MV-4-11 (cell line): ENCODE data around the gene MIA2.
"Not testable (repeated sequence)": the region's sequence is repeated elsewhere in the genome, so short reads cannot be mapped to it uniquely, and the experiment has no call there.

Experiments used
- DNase-seq: peaks from one replicate; lab custom pipeline; 2025; lab: John Stamatoyannopoulos, UW

MIA2 gene

GRCh38 chr14:39231751-39232553 lies 1.8 kb upstream of the MIA2 start:
- peak; percentile 72 for DNase-seq

- peak; percentile 74 for DNase-seq
These were observed 930 bp upstream of the MIA2 start for GRCh38 chr14:39232554-39233415.

GRCh38 chr14:39234986-39235385 lies 1.3 kb downstream of the MIA2 start:
- DNase-seq, result not testable (repeated sequence)

- not testable (repeated sequence) for DNase-seq
These were observed 1.8 kb downstream of the MIA2 start for GRCh38 chr14:39235466-39235865.

GRCh38 chr14:39240769-39241168 lies 7.1 kb downstream of the MIA2 start:
- DNase-seq, result no peak

GRCh38 chr14:39241637-39242036 lies 7.9 kb downstream of the MIA2 start:
- DNase-seq, result no peak

- no peak for DNase-seq
These were observed 10.1 kb downstream of the MIA2 start for GRCh38 chr14:39243831-39244230.

GRCh38 chr14:39246618-39247017 lies 12.9 kb downstream of the MIA2 start:
- no peak for DNase-seq

- DNase-seq, result no peak
These were observed 13.5 kb downstream of the MIA2 start for GRCh38 chr14:39247256-39247655.

GRCh38 chr14:39251547-39251946 lies 17.8 kb downstream of the MIA2 start:
- no peak for DNase-seq

- DNase-seq, result not testable (repeated sequence)
These were observed 23.7 kb downstream of the MIA2 start for GRCh38 chr14:39257388-39257787.

GRCh38 chr14:39258782-39259545 lies 25.2 kb downstream of the MIA2 start:
- DNase-seq, result no peak

- not testable (repeated sequence) for DNase-seq
These were observed 26.4 kb downstream of the MIA2 start for GRCh38 chr14:39260161-39260560.

GRCh38 chr14:39262214-39262613 lies 28.5 kb downstream of the MIA2 start:
- not testable (repeated sequence) for DNase-seq

- DNase-seq, result no peak
These were observed 30.3 kb downstream of the MIA2 start for GRCh38 chr14:39264057-39264456.

GRCh38 chr14:39264558-39264957 lies 30.8 kb downstream of the MIA2 start:
- no peak for DNase-seq

- DNase-seq, result peak; percentile 14
These were observed 31.3 kb downstream of the MIA2 start for GRCh38 chr14:39265033-39265432.

- peak; percentile 11 for DNase-seq
These were observed 32.2 kb downstream of the MIA2 start for GRCh38 chr14:39265806-39266524.

- no peak for DNase-seq
These were observed 32.8 kb downstream of the MIA2 start for GRCh38 chr14:39266525-39266870.

GRCh38 chr14:39266871-39267607 lies 33.3 kb downstream of the MIA2 start:
- DNase-seq, result peak; percentile 76

- DNase-seq, result peak; percentile 49
These were observed 33.9 kb downstream of the MIA2 start for GRCh38 chr14:39267608-39268005.
